NCI-H1436 (cell line): ENCODE results near the gene FAM83B.
"Not testable (repeated sequence)": the region's sequence is repeated elsewhere in the genome, so short reads cannot be mapped to it uniquely, and the experiment has no call there.

ENCODE experiments used
- DNase-seq: peaks from one replicate; lab custom pipeline; 2025; lab: John Stamatoyannopoulos, UW

The FAM83B gene

GRCh38 chr6:54846243-54846856 lies at the start of gene FAM83B:
Gene FAM83B (plus strand): TSS chr6:54846771. CDS start chr6:54870247, 23,476 bp downstream.
- peak; percentile 33 for DNase-seq

GRCh38 chr6:54796918-54797317 lies 49.7 kb upstream of the FAM83B start:
- DNase-seq = not testable (repeated sequence)

- DNase-seq = no peak
Measured at GRCh38 chr6:54800050-54800600, 46.4 kb upstream of the FAM83B start.

GRCh38 chr6:54801244-54801643 lies 45.3 kb upstream of the FAM83B start:
- no peak for DNase-seq

- no peak for DNase-seq
Measured at GRCh38 chr6:54801669-54802068, 44.9 kb upstream of the FAM83B start.

GRCh38 chr6:54802775-54803634 lies 43.6 kb upstream of the FAM83B start:
- DNase-seq = no peak

- DNase-seq = no peak
Measured at GRCh38 chr6:54805077-54805476, 41.5 kb upstream of the FAM83B start.

GRCh38 chr6:54810147-54810546 lies 36.4 kb upstream of the FAM83B start:
- no peak for DNase-seq

- DNase-seq = peak; percentile 90
Measured at GRCh38 chr6:54813892-54814291, 32.7 kb upstream of the FAM83B start.

- DNase-seq = no peak
Measured at GRCh38 chr6:54817236-54817635, 29.3 kb upstream of the FAM83B start.

GRCh38 chr6:54817834-54818233 lies 28.7 kb upstream of the FAM83B start:
- DNase-seq = no peak

GRCh38 chr6:54824225-54824624 lies 22.3 kb upstream of the FAM83B start:
- not testable (repeated sequence) for DNase-seq

GRCh38 chr6:54827010-54827409 lies 19.6 kb upstream of the FAM83B start:
- no peak for DNase-seq

- no peak for DNase-seq
Measured at GRCh38 chr6:54830216-54830615, 16.4 kb upstream of the FAM83B start.

- DNase-seq = no peak
Measured at GRCh38 chr6:54835176-54835575, 11.4 kb upstream of the FAM83B start.

- DNase-seq = no peak
Measured at GRCh38 chr6:54846857-54847674, 495 bp downstream of the FAM83B start.

- no peak for DNase-seq
Measured at GRCh38 chr6:54847799-54848597, 1.4 kb downstream of the FAM83B start.

GRCh38 chr6:54850114-54850513 lies 3.5 kb downstream of the FAM83B start:
- DNase-seq = no peak

GRCh38 chr6:54856129-54856528 lies 9.6 kb downstream of the FAM83B start:
- no peak for DNase-seq

GRCh38 chr6:54860132-54860531 lies 13.6 kb downstream of the FAM83B start:
- DNase-seq = no peak

- DNase-seq = no peak
Measured at GRCh38 chr6:54860739-54861138, 14.2 kb downstream of the FAM83B start.
